PC-9 (cell line): ENCODE results near the gene DDOST.

Source experiments
- CTCF ChIP-seq: fragments of 200-600 bp; sonication (generic); conservative IDR thresholded peaks from 2 replicates; pipeline ENCODE4 v1.6.1; 2017; ENCODE audit warnings: mixed run types, antibody characterized with exemption, mild to moderate bottlenecking, moderate library complexity
- EZH2 ChIP-seq: fragments of 200-600 bp; sonication (generic); IDR thresholded peaks from 2 replicates; pipeline ENCODE4 v1.8.0; 2017; ENCODE audit warnings: antibody characterized with exemption, low read depth

- TF ChIP-seq CTCF (no peak), EZH2 (no peak)
Observed at GRCh38 chr1:20701446-20701845, 40.3 kb upstream of the DDOST start.
